ENCODE results near the gene EXTL1.

The EXTL1 gene

GRCh38 chr1:26023826-26024225 lies 2.3 kb downstream of the EXTL1 start:
- TF ChIP-seq CTCF (IDR thresholded peaks at IDR 0.05; ENCODE audit: unreplicated experiment in 3 of 3): no peak
- peak overlapping the region in 1 of 3 experiments; percentile 25 for H3K27ac Mint-ChIP-seq
- peaks cover 4% of the 10 kb centered on the region for H3K27me3 Mint-ChIP-seq (ENCODE audit: low read depth)
- peaks cover 58% of the 10 kb centered on the region for H3K4me1 Mint-ChIP-seq
- H3K36me3 Mint-ChIP-seq (ENCODE audit: low read depth): no peaks in the 10 kb centered on the region
- H3K9me3 Mint-ChIP-seq: no peaks in the 10 kb centered on the region
- H3K4me3 Mint-ChIP-seq: peak overlapping the region; percentile 2 to 57 (median 46)

- no peak overlapping the region for H3K4me3 Mint-ChIP-seq
- H3K9me3 Mint-ChIP-seq: no peaks in the 10 kb centered on the region
- H3K27ac Mint-ChIP-seq: no peak overlapping the region
- peaks cover 49% of the 10 kb centered on the region for H3K4me1 Mint-ChIP-seq
- peaks cover 4% of the 10 kb centered on the region for H3K27me3 Mint-ChIP-seq (ENCODE audit: low read depth)
- no peaks in the 10 kb centered on the region for H3K36me3 Mint-ChIP-seq (ENCODE audit: low read depth)
- TF ChIP-seq CTCF (IDR thresholded peaks at IDR 0.05; ENCODE audit: unreplicated experiment in 3 of 3): no peak
Observed at GRCh38 chr1:26025060-26025459, 3.5 kb downstream of the EXTL1 start.

- Mint-ChIP-seq H3K27me3 (ENCODE audit: low read depth) (peaks cover 4% of the 10 kb centered on the region), H3K9me3 (no peaks in the 10 kb centered on the region), H3K4me1 (peaks cover 44% of the 10 kb centered on the region), H3K4me3 (peak overlapping the region in 2 of 3 experiments; percentile 6 to 7), H3K27ac (peak overlapping the region in 1 of 3 experiments; percentile 16), H3K36me3 (ENCODE audit: low read depth) (no peaks in the 10 kb centered on the region)
- TF ChIP-seq CTCF (IDR thresholded peaks at IDR 0.05; ENCODE audit: unreplicated experiment in 3 of 3): no peak
Observed at GRCh38 chr1:26025517-26025916, 3.9 kb downstream of the EXTL1 start.

GRCh38 chr1:26027716-26028489 lies 6.3 kb downstream of the EXTL1 start:
- TF ChIP-seq CTCF (IDR thresholded peaks at IDR 0.05; ENCODE audit: unreplicated experiment in 3 of 3): no peak
- peak overlapping the region in 1 of 3 experiments; percentile 46 for H3K27ac Mint-ChIP-seq
- H3K36me3 Mint-ChIP-seq (ENCODE audit: low read depth): no peaks in the 10 kb centered on the region
- H3K9me3 Mint-ChIP-seq: no peaks in the 10 kb centered on the region
- H3K4me3 Mint-ChIP-seq: no peak overlapping the region
- H3K27me3 Mint-ChIP-seq (ENCODE audit: low read depth): peaks cover 19% of the 10 kb centered on the region
- H3K4me1 Mint-ChIP-seq: peaks cover 31% of the 10 kb centered on the region

GRCh38 chr1:26028490-26028980 lies 7.0 kb downstream of the EXTL1 start:
- H3K9me3 Mint-ChIP-seq: no peaks in the 10 kb centered on the region
- H3K27me3 Mint-ChIP-seq (ENCODE audit: low read depth): peaks cover 21% of the 10 kb centered on the region
- H3K4me1 Mint-ChIP-seq: peaks cover 27% of the 10 kb centered on the region
- TF ChIP-seq CTCF (IDR thresholded peaks at IDR 0.05; ENCODE audit: unreplicated experiment in 3 of 3): no peak
- no peaks in the 10 kb centered on the region for H3K36me3 Mint-ChIP-seq (ENCODE audit: low read depth)
- H3K4me3 Mint-ChIP-seq: no peak overlapping the region
- no peak overlapping the region for H3K27ac Mint-ChIP-seq
